Cardiac ventricle fibroblast (primary cell): ENCODE measurements around the gene HHAT. TPM values are rescaled to one million over a fixed set of nuclear protein-coding genes. Genes with fewer than 3 reads are reported as not detected.

Experiments used
- total RNA-seq: library from RNA; depleted of rRNA; stranded (reverse); fragments of >200 nt; gene quantifications from 2 replicates; pipeline ENCODE4 v1.2.3, GENCODE V29; 2015

The HHAT gene
- 4.6 and 6.5 TPM in 2 replicates for total RNA-seq

GRCh38 chr1:210328746-210329503, at the start of gene HHAT:
Gene HHAT, plus strand, starts transcription at chr1:210328902. Its CDS starts 20,074 bp downstream, at chr1:210348976.

Other genes with a start within 250 kb of the HHAT start
- gene SERTAD4, start 96.1 kb upstream of the HHAT start, total RNA-seq, result 1.6 and 3.4 TPM in 2 replicates